Endothelial cell of umbilical vein (primary cell): Measurements from ENCODE around the gene MUC16. TPM values are rescaled to one million over a fixed set of nuclear protein-coding genes. Genes with fewer than 3 reads are reported as not detected.

Experiments
- BruUV-seq: library from RNA; stranded (reverse); fragments of 400-500 nt; replicated peaks from 2 replicates; lab custom pipeline; 2021; lab: Mats Ljungman, UMichigan
- CTCF ChIA-PET: fragments of 300-600, 350-600 bp; sonication (Branson Sonifier 250); formaldehyde crosslinking; loops from one replicate; lab custom pipeline; 2021; ENCODE audit warnings: antibody characterized with exemption, inconsistent platforms; lab: Charles Lee
- POLR2A ChIA-PET: fragments of 300-600, 350-600 bp; sonication (Branson Sonifier 250); formaldehyde crosslinking; loops from one replicate; lab custom pipeline; 2021; ENCODE audit warnings: antibody characterized with exemption, inconsistent platforms; lab: Charles Lee
- DNase-seq: peaks from one replicate; pipeline ENCODE4 v3.0.0-alpha.2; 2011; ENCODE audit warnings: low read depth, low spot score
- FAIRE-seq: peaks from 2 replicates; lab custom pipeline; 2011; peaks lifted over from hg19 to GRCh38; lab: Jason Lieb, UNC
- H2AFZ ChIP-seq: 2 replicates; pipeline ENCODE4 v1.6.0; 2012; ENCODE audit warnings: low read depth, low read length, control low read depth, inconsistent platforms
- H3K27ac ChIP-seq: 2 replicates; pipeline ENCODE4 v1.5.1; 2011; ENCODE audit warnings: low read depth, mild to moderate bottlenecking, control low read depth, low read length, moderate library complexity; ENCODE audit not compliant: insufficient read depth
- H3K27me3 ChIP-seq, 2 experiments: 2 replicates each; pipeline versions ENCODE4 v1.6.0 to v1.6.1; 2011; ENCODE audit warnings: low read length in 2 of 2, mixed read lengths in 1 of 2; ENCODE audit not compliant: control insufficient read depth in 2 of 2, insufficient read depth in 2 of 2
- H3K36me3 ChIP-seq, 2 experiments: 2 replicates in 1 of 2; 3 replicates in 1 of 2; pipeline ENCODE4 v1.5.1; 2011; ENCODE audit warnings: low read length in 2 of 2, mild to moderate bottlenecking in 1 of 2, moderate library complexity in 1 of 2; ENCODE audit not compliant: control insufficient read depth in 2 of 2, insufficient read depth in 2 of 2; ENCODE audit errors: extremely low read depth in 1 of 2
- H3K4me1 ChIP-seq: 3 replicates; pipeline ENCODE4 v1.5.1; 2011; ENCODE audit warnings: mild to moderate bottlenecking, low read length; ENCODE audit not compliant: control insufficient read depth, insufficient read depth; ENCODE audit errors: extremely low read depth
- H3K4me2 ChIP-seq: 2 replicates; pipeline ENCODE4 v1.6.1; 2011; ENCODE audit warnings: low read length, control low read depth, mixed read lengths; ENCODE audit not compliant: insufficient read depth
- H3K4me3 ChIP-seq, 3 experiments: fragments of 200-600 bp in 1 of 3; sonication (generic), shearing (Covaris generic) in 1 of 3; replicated peaks in 1 of 3; 2 replicates each; pipeline ENCODE4 v1.5.1; 2011 to 2016; ENCODE audit warnings: control low read depth in 3 of 3, low read length in 3 of 3, mild to moderate bottlenecking in 2 of 3, inconsistent platforms in 1 of 3, low read depth in 1 of 3, moderate library complexity in 1 of 3; ENCODE audit not compliant: insufficient read depth in 1 of 3
- H3K79me2 ChIP-seq: 2 replicates; pipeline ENCODE4 v1.6.0; 2012; ENCODE audit warnings: low read length, inconsistent platforms; ENCODE audit not compliant: control insufficient read depth, insufficient read depth
- H3K9ac ChIP-seq: replicated peaks from 2 replicates; pipeline ENCODE3; 2011; ENCODE audit warnings: low read length, control low read depth; ENCODE audit not compliant: insufficient read depth; ENCODE audit errors: extremely low read depth
- H3K9me1 ChIP-seq: replicated peaks from 3 replicates; pipeline ENCODE4 v1.6.0; 2011; ENCODE audit warnings: mild to moderate bottlenecking, low read length; ENCODE audit not compliant: control insufficient read depth, insufficient read depth; ENCODE audit errors: extremely low read depth
- H3K9me3 ChIP-seq: replicated peaks from 2 replicates; pipeline ENCODE4 v1.5.1; 2012; ENCODE audit warnings: low read length, inconsistent platforms; ENCODE audit not compliant: control insufficient read depth, insufficient read depth
- H4K20me1 ChIP-seq: replicated peaks from 2 replicates; pipeline ENCODE3; 2011; ENCODE audit warnings: mild to moderate bottlenecking, low read length; ENCODE audit not compliant: control insufficient read depth, insufficient read depth; ENCODE audit errors: extremely low read depth
- EZH2 ChIP-seq: IDR thresholded peaks from 2 replicates; pipeline ENCODE4 v1.6.1; 2012; ENCODE audit warnings: borderline replicate concordance, low read depth, mild to moderate bottlenecking, moderate library complexity, low read length, inconsistent platforms; ENCODE audit not compliant: severe bottlenecking
- FOS ChIP-seq: IDR thresholded peaks from 2 replicates; pipeline ENCODE4 v1.6.1; 2011; ENCODE audit warnings: mild to moderate bottlenecking, low read length, moderate library complexity, borderline replicate concordance; ENCODE audit not compliant: insufficient read depth
- GATA2 ChIP-seq: IDR thresholded peaks from 2 replicates; pipeline ENCODE4 v1.7.0; 2011; ENCODE audit warnings: low read depth, mild to moderate bottlenecking, moderate library complexity, mixed read lengths, low read length; ENCODE audit not compliant: insufficient read length, insufficient read depth
- JUN ChIP-seq: IDR thresholded peaks from 2 replicates; pipeline ENCODE4 v1.6.1; 2011; ENCODE audit warnings: borderline replicate concordance, low read depth; ENCODE audit not compliant: insufficient read length, insufficient read depth
- MAX ChIP-seq: IDR thresholded peaks from 2 replicates; pipeline ENCODE4 v1.6.1; 2011; ENCODE audit not compliant: insufficient read depth, insufficient read length
- MYC ChIP-seq: IDR thresholded peaks from one replicate; pipeline ENCODE4 v1.6.1; 2011; ENCODE audit warnings: mild to moderate bottlenecking, low read depth, low read length
- POLR2A ChIP-seq: IDR thresholded peaks from 2 replicates; pipeline ENCODE4 v1.6.1; 2012; ENCODE audit warnings: low read depth, mild to moderate bottlenecking, control low read depth, low read length
- POLR2AphosphoS5 ChIP-seq: IDR thresholded peaks from 2 replicates; pipeline ENCODE4 v1.6.1; 2012; ENCODE audit warnings: low read depth, mild to moderate bottlenecking, control low read depth, low read length, moderate library complexity; ENCODE audit not compliant: insufficient read depth
- dilution Hi-C: fragments of 300-500 bp; cut with MboI; formaldehyde crosslinking; loops from one replicate; pipeline ENCODE4 v1.15.0; 2019; ENCODE audit warnings: low sequenced_read_pairs; ENCODE audit not compliant: extremely low pct_ligation_motif_present
- intact Hi-C: fragments of 100-400 bp; cut with micrococcal nuclease; formaldehyde crosslinking; loops from one replicate; pipeline ENCODE4 v1.10.0; 2022
- polyA plus RNA-seq, 4 experiments: library from polyadenylated mRNA; depleted of rRNA in 3 of 4; stranded (reverse) in 3 of 4; unstranded in 1 of 4; fragments of >200 nt; gene quantifications; 2 replicates each; pipeline versions ENCODE4 v1.2.1 to v1.2.3, GENCODE V29; 2011 to 2012; ENCODE audit warnings: missing spikeins in 1 of 4
- total RNA-seq: library from RNA; stranded (reverse); gene quantifications from 2 replicates; pipeline ENCODE4 v1.2.3, GENCODE V29; 2021
- TF ChIP-seq, protein P1 (sequence below), 2 donors: IDR thresholded peaks; 1 replicate in 1 of 2; 2 replicates in 1 of 2; pipeline ENCODE4 v1.5.1; 2011; ENCODE audit warnings: low read length in 2 of 2, mild to moderate bottlenecking in 2 of 2, moderate library complexity in 2 of 2, control low read depth in 1 of 2, inconsistent platforms in 1 of 2, low read depth in 1 of 2; ENCODE audit not compliant: insufficient read depth in 1 of 2; ENCODE audit errors: extremely low read depth in 1 of 2

Gene MUC16
- total and polyA plus RNA-seq, 2 donors (not counting 3 experiments of a cell fraction or from before 2014, with no cell fraction given): not detected

DNA sequence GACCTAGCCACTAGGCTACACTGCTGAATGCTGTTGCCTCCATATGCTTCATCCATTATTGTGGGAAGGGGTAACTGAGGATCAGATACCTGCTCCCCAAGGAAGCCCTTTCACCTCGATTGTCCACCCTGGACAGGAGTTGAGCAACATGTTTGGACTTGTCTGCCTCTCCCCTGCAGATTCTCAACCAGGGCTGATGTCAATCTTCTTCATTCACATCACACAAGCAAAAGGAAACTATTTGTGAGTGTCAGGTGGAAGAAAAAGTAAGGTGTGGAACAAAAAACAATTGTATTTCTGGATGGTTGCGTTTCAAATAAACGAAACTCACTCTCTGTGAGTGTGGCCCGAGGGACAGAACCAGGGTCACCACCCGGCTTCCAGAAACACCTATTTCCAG is 29.5 kb upstream of the MUC16 start:
- CTCF ChIA-PET: no interaction called here

More for the DNA sequence above, 29.5 kb upstream of the MUC16 start:
- no peak for DNase-seq
- Histone ChIP-seq H3K9ac (no peak overlapping the region), H3K4me1 (no peaks in the 10 kb centered on the region), H4K20me1 (no peaks in the 10 kb centered on the region), H3K4me3 (no peak overlapping the region), H3K79me2 (no peaks in the 10 kb centered on the region), H3K27ac (no peak overlapping the region), H3K36me3 (no peaks in the 10 kb centered on the region), H3K4me2 (no peak overlapping the region), H3K27me3 (no peaks in the 10 kb centered on the region), H2AFZ (no peak overlapping the region), H3K9me3 (no peaks in the 10 kb centered on the region), H3K9me1 (no peaks in the 10 kb centered on the region)
- dilution Hi-C loops (no loop called here), intact Hi-C loops (no loop called here)
- TF ChIP-seq EZH2: no peak
- TF ChIP-seq POLR2AphosphoS5: no peak
- no peak for TF ChIP-seq JUN
- TF ChIP-seq FOS: no peak
- no peak for TF ChIP-seq GATA2
- TF ChIP-seq, protein P1, sequence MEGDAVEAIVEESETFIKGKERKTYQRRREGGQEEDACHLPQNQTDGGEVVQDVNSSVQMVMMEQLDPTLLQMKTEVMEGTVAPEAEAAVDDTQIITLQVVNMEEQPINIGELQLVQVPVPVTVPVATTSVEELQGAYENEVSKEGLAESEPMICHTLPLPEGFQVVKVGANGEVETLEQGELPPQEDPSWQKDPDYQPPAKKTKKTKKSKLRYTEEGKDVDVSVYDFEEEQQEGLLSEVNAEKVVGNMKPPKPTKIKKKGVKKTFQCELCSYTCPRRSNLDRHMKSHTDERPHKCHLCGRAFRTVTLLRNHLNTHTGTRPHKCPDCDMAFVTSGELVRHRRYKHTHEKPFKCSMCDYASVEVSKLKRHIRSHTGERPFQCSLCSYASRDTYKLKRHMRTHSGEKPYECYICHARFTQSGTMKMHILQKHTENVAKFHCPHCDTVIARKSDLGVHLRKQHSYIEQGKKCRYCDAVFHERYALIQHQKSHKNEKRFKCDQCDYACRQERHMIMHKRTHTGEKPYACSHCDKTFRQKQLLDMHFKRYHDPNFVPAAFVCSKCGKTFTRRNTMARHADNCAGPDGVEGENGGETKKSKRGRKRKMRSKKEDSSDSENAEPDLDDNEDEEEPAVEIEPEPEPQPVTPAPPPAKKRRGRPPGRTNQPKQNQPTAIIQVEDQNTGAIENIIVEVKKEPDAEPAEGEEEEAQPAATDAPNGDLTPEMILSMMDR (IDR thresholded peaks at IDR 0.05; ENCODE audit: extremely low read depth in 1 of 2, insufficient read depth in 1 of 2, low read depth in 1 of 2, low read length in 2 of 2): no peak
- no peak for TF ChIP-seq MYC
- no peak for TF ChIP-seq POLR2A
- no peak for TF ChIP-seq MAX
- POLR2A ChIA-PET: no interaction called here
- BruUV-seq: no TSS peak
- no peak for FAIRE-seq
